Activated naive CD4-positive, alpha-beta T cell treated with anti-CD3 and anti-CD28 coated beads, Interleukin-2, amount 10 ng/mL, durations not matched to agents 7 days and 5 days (primary cell): ENCODE data around the gene KLHL25.
"Not testable (repeated sequence)": the region's sequence is repeated elsewhere in the genome, so short reads cannot be mapped to it uniquely, and the experiment has no call there.

Experiments
- CTCF ChIA-PET: fragments of 350-600 bp; sonication (Branson Sonifier 250); formaldehyde crosslinking; loops from one replicate; lab custom pipeline; 2021; ENCODE audit warnings: antibody characterized with exemption; lab: Charles Lee
- DNase-seq: peaks from one replicate; pipeline ENCODE4 v3.0.0-alpha.2; 2020
- H3K27ac Mint-ChIP-seq: one replicate; pipeline ENCODE4 v1.8.0; 2021; ENCODE audit warnings: mild to moderate bottlenecking, moderate library complexity, mixed read lengths
- H3K27me3 Mint-ChIP-seq: one replicate; pipeline ENCODE4 v1.8.0; 2021; ENCODE audit warnings: mild to moderate bottlenecking, mixed read lengths
- H3K36me3 Mint-ChIP-seq: one replicate; pipeline ENCODE4 v1.8.0; 2021; ENCODE audit warnings: mixed read lengths
- H3K4me1 Mint-ChIP-seq: one replicate; pipeline ENCODE4 v1.8.0; 2021; ENCODE audit warnings: mixed read lengths
- H3K4me3 Mint-ChIP-seq: one replicate; pipeline ENCODE4 v1.8.0; 2021; ENCODE audit warnings: mild to moderate bottlenecking, moderate library complexity, mixed read lengths
- H3K9me3 Mint-ChIP-seq: one replicate; pipeline ENCODE4 v1.8.0; 2021; ENCODE audit warnings: mixed read lengths

KLHL25 gene

DNA sequence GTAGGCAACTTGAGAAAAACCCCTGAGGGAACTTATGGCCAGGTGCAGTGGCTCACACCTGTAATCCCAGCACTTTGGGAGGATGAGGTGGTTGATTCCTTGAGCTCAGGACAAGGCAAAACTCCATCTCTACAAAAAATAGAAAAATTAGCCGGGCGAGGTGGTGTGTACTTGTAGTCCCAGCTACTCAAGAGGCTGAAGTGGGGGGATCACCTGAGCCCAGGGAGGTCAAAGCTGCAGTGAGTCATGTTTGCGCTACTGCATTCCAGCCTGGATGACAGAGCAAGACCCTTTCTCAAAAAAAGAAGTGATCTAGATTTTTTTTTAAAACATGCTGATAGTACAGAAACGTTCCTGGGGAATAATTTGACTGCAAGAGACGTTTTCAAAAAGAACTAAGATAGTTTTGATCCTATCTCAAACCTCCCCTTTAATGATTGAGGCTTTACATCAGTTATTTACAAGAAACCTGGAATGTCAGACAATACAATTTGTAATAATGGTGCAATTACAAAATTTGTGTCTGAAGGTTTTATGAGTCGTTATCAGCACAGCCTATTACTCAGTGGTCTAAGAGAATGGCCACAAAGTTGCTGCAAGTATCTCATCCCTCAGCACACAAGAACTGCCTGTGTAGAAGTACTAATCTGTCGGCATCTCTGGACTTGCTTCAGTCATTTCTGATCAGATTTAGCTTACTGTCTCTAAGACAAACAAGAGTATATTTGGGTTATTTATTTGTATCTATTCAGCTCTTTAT is 32.2 kb upstream of the KLHL25 start:
- no peaks in the 10 kb centered on the region for H3K36me3 Mint-ChIP-seq
- no peak overlapping the region for H3K27ac Mint-ChIP-seq
- H3K27me3 Mint-ChIP-seq: peaks cover 8% of the 10 kb centered on the region
- H3K4me1 Mint-ChIP-seq: no peaks in the 10 kb centered on the region
- no peak overlapping the region for H3K4me3 Mint-ChIP-seq
- CTCF ChIA-PET: no interaction called here
- no peaks in the 10 kb centered on the region for H3K9me3 Mint-ChIP-seq
- no peak for DNase-seq

DNA sequence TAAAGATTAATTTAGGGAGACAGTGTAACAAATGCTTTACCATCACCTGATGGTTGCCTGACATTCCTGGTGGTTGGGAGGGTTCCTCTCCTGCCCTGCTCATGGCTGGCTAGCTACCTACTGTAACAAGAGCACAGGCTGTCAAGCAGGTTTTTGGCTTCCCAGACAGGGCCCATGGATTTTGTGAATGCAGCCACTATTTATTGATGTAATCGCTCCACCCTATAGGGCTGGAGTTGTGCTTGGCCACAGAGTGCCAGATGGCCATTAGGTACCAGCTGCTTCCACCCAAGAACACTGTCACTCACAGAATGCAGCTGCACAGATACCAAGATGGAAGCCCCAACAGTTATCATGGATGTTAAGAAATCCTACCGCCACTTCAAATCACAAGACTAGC is 31.0 kb upstream of the KLHL25 start:
- no peak for DNase-seq
- Mint-ChIP-seq H3K27me3 (peaks cover 4% of the 10 kb centered on the region), H3K9me3 (no peaks in the 10 kb centered on the region), H3K36me3 (no peaks in the 10 kb centered on the region), H3K4me3 (no peak overlapping the region), H3K4me1 (no peaks in the 10 kb centered on the region), H3K27ac (no peak overlapping the region)
- CTCF ChIA-PET: interaction anchor here (1.3 kb wide), 1 partner anchor 11 kb away, joined by 3 read pairs; no protein-coding TSS in a partner anchor

DNA sequence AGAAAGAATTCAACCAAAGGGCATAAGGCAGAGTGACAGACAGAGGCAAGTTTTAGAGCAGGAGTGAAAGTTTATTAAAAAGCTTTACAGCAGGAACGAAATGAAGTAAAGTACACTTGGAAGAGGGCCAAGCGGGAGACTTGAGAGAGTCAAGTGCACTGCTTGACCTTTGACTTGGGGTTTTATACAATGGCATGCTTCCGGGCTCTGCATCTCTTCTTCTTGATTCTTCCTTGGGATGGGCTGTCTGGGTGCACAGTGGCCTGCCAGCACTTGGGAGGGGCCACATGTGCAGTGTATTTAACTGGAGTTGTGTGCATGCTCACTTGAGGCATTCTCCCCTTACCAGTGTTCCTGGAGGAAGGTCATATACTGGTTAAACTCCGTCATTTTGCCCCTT is 30.4 kb upstream of the KLHL25 start:
- CTCF ChIA-PET: interaction anchor here (1.3 kb wide), 1 partner anchor 11 kb away, joined by 3 read pairs; no protein-coding TSS in a partner anchor
- no peaks in the 10 kb centered on the region for H3K36me3 Mint-ChIP-seq
- no peak overlapping the region for H3K4me3 Mint-ChIP-seq
- H3K4me1 Mint-ChIP-seq: no peaks in the 10 kb centered on the region
- no peak for DNase-seq
- H3K27ac Mint-ChIP-seq: no peak overlapping the region
- no peaks in the 10 kb centered on the region for H3K9me3 Mint-ChIP-seq
- H3K27me3 Mint-ChIP-seq: peaks cover 9% of the 10 kb centered on the region

DNA sequence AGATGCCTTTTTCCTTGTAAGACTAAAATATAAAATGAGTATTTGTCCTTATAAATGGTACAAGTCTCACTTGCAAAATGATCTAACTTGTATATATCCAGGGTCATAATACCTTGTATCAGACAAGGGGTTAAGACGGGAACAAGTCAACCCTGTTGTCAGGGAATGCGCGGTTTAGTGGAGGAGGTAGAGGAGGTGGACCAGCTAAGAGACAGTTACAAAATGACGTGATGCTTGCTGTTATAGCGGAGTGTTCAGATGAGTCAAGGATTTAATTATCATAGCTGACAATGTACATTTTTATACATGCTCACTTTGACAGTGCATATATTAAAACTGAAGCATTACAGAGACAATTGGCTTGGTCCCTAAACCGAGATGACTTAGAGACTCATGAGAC is 26.8 kb upstream of the KLHL25 start:
- Mint-ChIP-seq H3K4me3 (no peak overlapping the region), H3K27ac (no peak overlapping the region), H3K4me1 (no peaks in the 10 kb centered on the region), H3K36me3 (no peaks in the 10 kb centered on the region), H3K27me3 (peaks cover 12% of the 10 kb centered on the region), H3K9me3 (no peaks in the 10 kb centered on the region)
- CTCF ChIA-PET: interaction anchor here (0.6 to 1.2 kb wide), 3 partner anchors 10 to 36 kb away, joined by 3 to 4 read pairs (median 3); no protein-coding TSS in a partner anchor
- no peak for DNase-seq

DNA sequence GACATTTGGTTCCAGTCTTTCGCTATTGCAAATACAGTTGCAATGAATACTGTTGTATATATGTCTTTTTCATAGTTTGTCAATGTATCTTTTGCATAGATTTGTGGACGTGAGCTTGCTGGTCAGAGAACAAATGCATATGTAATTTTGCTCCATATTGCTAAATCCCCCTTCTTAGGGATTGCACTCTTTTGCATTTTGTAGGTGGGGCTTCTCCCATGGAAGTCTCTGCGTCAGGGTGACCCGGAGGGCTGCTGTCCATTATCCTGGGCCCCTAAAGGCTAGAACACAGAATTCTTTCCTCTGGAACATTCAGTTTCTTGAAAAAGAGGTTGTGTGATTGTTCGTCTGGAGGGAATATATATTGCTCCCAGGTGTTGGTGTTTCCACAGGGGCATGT is 25.2 kb upstream of the KLHL25 start:
- Mint-ChIP-seq H3K4me1 (no peaks in the 10 kb centered on the region), H3K4me3 (no peak overlapping the region), H3K27ac (no peak overlapping the region), H3K27me3 (peaks cover 12% of the 10 kb centered on the region), H3K9me3 (no peaks in the 10 kb centered on the region), H3K36me3 (no peaks in the 10 kb centered on the region)
- no peak for DNase-seq
- CTCF ChIA-PET: interaction anchor here (1.1 kb wide), 1 partner anchor 21 kb away, joined by 4 read pairs; no protein-coding TSS in a partner anchor

DNA sequence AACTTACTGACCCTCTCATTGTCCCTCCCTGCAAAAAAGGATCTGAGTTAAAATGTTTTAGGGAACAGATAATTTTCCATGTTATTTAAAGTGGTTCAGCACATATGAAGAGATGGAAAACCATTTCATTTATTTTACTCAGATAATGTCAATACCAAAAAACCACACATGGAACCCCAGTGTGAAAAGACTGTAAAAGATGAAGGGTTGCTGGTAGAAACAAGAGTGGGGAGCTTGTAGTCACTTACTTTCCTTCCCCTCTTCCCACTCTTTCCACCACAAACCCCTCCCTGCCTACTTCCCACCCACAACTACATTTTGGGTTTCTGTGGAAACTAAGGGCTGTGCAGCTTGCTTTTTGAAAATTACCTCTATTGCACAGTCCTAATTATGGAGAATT is 18.5 kb upstream of the KLHL25 start:
- Mint-ChIP-seq H3K27me3 (no peaks in the 10 kb centered on the region), H3K4me1 (no peaks in the 10 kb centered on the region), H3K36me3 (no peaks in the 10 kb centered on the region), H3K9me3 (peaks cover 2% of the 10 kb centered on the region), H3K27ac (no peak overlapping the region), H3K4me3 (no peak overlapping the region)
- no peak for DNase-seq
- CTCF ChIA-PET: no interaction called here

DNA sequence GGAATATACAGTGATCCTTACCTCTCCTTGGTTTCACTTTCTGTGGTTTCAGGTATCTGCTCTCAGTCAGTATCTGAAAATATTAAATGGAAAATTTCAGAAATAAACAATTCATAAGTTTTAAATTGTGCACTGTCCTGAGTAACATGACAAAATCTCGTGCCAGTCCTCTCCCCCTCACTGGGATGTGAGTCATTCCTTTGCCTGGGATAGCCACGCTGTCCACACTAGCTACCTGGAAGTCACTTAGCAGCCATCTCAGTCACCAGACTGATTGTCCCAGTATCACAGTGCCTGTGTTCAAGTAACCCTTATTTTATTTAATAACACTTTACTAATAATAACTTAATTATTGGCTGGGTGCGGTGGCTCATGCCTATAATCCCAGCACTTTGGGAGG is 15.3 kb upstream of the KLHL25 start:
- no peaks in the 10 kb centered on the region for H3K27me3 Mint-ChIP-seq
- no peak overlapping the region for H3K27ac Mint-ChIP-seq
- no peaks in the 10 kb centered on the region for H3K36me3 Mint-ChIP-seq
- no peak overlapping the region for H3K4me3 Mint-ChIP-seq
- peaks cover 2% of the 10 kb centered on the region for H3K9me3 Mint-ChIP-seq
- CTCF ChIA-PET: interaction anchor here (1.2 kb wide), 1 partner anchor 66 kb away, joined by 4 read pairs; no protein-coding TSS in a partner anchor
- no peak for DNase-seq
- no peaks in the 10 kb centered on the region for H3K4me1 Mint-ChIP-seq

DNA sequence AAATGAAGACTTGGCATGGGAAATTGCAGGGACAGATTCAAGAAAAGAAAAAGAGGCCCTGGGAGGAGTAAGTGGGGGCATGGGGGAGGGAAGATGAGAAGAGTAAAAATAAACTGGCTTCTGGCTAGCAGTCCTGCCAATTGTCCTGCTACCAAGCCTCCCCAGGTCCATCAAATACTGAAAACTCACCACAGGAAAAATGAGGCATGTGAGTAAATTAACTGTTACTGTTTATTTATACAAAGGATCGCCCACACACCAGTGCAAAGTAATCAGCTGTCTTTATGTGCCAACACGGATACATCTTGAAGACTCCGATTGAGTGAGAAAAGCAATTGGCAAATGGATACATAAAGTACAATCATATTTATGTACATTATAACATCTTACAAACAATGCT is 10.7 kb upstream of the KLHL25 start:
- no peak for DNase-seq
- Mint-ChIP-seq H3K4me1 (no peaks in the 10 kb centered on the region), H3K4me3 (no peak overlapping the region), H3K27ac (no peak overlapping the region), H3K36me3 (no peaks in the 10 kb centered on the region), H3K27me3 (peaks cover 8% of the 10 kb centered on the region), H3K9me3 (no peaks in the 10 kb centered on the region)
- CTCF ChIA-PET: interaction anchor here (0.9 kb wide), 1 partner anchor 35 kb away, joined by 3 read pairs; no protein-coding TSS in a partner anchor

DNA sequence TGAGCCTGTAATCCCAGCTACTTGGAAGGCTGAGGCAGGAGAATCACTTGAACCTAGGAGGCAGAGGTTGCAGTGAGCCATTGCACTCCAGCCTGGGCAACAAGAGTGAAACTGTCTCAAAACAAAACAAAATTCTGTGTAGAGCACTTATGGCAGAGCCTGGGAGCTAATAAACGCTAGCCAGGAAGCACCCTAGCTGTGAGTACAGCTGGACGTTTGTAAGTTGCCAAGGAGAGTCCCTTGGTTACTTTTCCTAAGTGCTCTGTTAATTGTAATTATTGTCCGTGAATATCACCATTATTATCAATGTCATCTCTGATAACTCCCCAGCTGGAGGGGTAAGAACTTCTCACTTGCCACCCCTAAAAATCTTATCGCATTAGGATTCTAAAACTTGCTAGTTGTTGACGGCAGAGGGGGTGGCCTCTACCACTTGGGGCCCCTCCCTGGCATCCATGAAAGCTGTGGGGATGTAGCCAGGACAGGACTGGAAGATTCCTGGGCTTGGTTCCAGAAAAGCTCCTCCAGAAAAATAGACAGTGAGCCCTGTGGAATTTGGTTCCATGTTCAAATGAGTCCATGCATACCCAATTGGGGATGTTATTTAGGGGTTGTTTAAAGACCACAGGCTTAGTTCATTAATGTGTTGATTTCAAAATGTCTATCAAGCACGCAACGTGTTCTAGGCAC is 9.9 kb upstream of the KLHL25 start:
- H3K27me3 Mint-ChIP-seq: peaks cover 10% of the 10 kb centered on the region
- CTCF ChIA-PET: interaction anchor here (0.9 kb wide), 1 partner anchor 36 kb away, joined by 3 read pairs; no protein-coding TSS in a partner anchor
- no peaks in the 10 kb centered on the region for H3K9me3 Mint-ChIP-seq
- no peak overlapping the region for H3K4me3 Mint-ChIP-seq
- no peak for DNase-seq
- no peak overlapping the region for H3K27ac Mint-ChIP-seq
- no peaks in the 10 kb centered on the region for H3K4me1 Mint-ChIP-seq
- H3K36me3 Mint-ChIP-seq: no peaks in the 10 kb centered on the region

DNA sequence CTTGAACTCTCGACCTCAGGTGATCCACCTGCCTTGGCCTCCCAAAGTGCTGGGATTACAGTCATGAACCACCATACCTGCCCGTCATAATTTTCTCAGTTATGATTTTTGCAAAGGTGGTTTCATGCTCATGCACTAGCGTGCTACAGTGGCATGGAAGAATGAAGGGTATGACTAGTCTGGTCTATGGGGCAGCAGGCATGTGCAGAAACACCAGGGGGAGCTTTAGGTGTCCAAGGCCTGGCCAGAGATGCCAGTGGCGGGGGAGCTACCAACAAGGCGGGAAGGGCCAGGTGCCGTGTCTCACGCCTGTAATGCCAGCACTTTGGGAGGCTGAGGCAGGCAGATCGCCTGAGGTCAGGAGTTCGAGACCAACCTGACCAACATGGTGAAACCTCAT is 7.9 kb upstream of the KLHL25 start:
- H3K4me1 Mint-ChIP-seq, H3K27ac Mint-ChIP-seq, H3K9me3 Mint-ChIP-seq, H3K4me3 Mint-ChIP-seq, CTCF ChIA-PET, H3K36me3 Mint-ChIP-seq, DNase-seq: not testable (repeated sequence)
- peaks cover 24% of the 10 kb centered on the region for H3K27me3 Mint-ChIP-seq

DNA sequence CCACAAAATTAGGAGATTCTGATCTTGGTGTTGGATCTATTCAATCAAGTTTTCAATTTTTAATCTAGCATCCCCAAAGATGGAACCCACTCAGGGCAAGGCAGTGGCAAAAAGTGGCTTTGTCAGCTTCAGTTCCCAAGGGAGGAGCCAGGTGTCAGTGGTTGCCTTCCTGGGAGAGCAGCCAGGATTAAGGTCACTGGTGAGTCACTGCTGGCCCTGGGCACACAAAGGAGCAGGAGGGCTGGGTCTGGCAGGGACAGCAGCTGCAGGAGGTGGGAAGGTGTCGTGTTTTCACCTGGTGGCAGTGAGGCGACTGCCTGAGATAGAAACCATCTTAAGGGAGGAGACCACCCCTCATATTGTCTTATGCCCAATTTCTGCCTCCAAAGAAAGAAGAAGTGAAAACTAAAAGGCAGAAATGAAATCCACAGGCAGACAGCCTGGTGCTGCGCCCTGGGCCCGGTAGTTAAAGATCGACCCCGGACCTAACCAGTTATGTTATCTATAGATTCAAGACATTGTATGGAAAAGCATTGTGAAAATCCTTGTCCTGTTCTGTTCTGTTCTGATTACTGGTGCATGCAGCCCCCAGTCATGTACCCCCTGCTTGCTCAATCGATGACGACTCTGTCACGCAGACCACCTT is 5.9 kb upstream of the KLHL25 start:
- Mint-ChIP-seq H3K4me3 (no peak overlapping the region), H3K27ac (no peak overlapping the region), H3K9me3 (peaks cover 1% of the 10 kb centered on the region), H3K36me3 (no peaks in the 10 kb centered on the region), H3K4me1 (peaks cover 5% of the 10 kb centered on the region), H3K27me3 (peaks cover 34% of the 10 kb centered on the region)
- no peak for DNase-seq
- CTCF ChIA-PET: no interaction called here

DNA sequence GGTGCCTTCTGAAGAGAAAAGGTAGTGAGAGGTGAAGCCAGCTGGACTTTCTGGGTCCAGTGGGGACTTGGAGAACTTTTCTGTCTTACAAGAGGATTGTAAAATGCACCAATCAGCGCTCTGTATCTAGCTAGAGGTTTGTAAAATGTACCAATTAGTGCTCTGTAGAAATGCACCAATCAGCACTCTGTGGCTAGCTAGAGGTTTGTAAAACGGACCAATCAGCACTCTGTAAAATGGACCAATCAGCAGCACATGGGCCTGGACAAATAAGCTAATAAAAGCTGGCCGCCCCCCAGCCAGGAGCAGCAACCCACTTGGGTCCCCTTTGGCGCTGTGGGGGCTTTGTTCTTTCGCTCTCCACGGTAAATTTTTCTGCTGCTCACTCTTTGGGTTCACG is 1.6 kb upstream of the KLHL25 start:
- not testable (repeated sequence) for H3K4me3 Mint-ChIP-seq, H3K27ac Mint-ChIP-seq, DNase-seq, H3K9me3 Mint-ChIP-seq, H3K36me3 Mint-ChIP-seq
- Mint-ChIP-seq H3K4me1 (peaks cover 32% of the 10 kb centered on the region), H3K27me3 (peaks cover 28% of the 10 kb centered on the region)
- CTCF ChIA-PET: interaction anchor here (1.1 kb wide), 1 partner anchor 26 kb away, joined by 3 read pairs; no protein-coding TSS in a partner anchor

DNA sequence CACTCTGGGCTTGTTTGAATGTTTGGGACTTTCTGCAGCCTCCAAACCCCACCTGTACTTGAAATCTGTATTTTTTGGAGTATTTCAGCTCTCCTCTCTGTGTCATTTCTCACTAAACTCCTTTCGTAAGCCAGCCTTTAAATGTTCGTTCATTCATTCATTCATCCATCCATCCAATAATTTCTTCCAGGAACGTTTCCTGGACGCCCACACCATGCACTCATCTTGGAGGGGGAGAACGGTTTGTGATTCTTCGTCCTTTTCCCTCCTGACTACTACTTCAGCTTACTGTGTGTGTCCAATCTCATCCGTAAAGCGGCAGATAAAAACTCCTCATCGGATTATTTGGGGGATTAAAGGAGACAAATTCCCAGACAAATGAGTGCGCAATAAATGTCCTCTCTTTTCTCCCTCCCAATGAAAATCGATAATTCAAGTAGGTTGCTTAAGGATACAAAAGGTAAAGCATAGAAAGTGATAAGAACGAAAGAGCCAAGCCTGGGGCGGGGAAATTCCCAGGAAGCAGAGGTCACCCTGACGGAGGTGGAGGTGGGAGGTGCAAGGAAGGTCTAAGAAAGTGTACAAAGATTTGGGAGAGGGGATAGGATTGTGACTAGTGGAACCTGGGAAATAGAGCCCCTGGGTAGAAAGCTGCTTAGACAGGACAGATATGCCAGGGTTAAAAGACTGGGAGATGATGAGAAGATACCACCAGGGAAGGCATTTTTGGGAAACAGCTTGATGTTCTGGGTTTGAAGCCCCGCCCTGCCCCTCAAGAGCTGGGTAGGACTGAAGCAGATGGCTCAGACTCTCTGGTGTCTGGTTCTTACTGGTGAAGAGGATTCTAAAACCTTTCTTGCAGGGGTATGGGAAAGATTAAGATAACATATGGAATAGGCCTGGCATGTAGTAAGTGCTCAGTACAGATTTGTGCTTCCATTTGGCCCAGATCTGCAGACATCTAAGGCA is 896 bp upstream of the KLHL25 start:
- CTCF ChIA-PET: interaction anchor here (0.8 to 1.1 kb wide), 2 partner anchors 27 to 66 kb away, joined by 3 read pairs; no protein-coding TSS in a partner anchor
- Mint-ChIP-seq H3K4me3 (peak overlapping the region; percentile 85), H3K36me3 (peaks cover under 1% of the 10 kb centered on the region), H3K27me3 (peaks cover 28% of the 10 kb centered on the region), H3K9me3 (peaks cover 1% of the 10 kb centered on the region), H3K27ac (no peak overlapping the region), H3K4me1 (peaks cover 33% of the 10 kb centered on the region)
- no peak for DNase-seq
